Measurements from ENCODE around the gene RTP1.

Gene RTP1

DNA sequence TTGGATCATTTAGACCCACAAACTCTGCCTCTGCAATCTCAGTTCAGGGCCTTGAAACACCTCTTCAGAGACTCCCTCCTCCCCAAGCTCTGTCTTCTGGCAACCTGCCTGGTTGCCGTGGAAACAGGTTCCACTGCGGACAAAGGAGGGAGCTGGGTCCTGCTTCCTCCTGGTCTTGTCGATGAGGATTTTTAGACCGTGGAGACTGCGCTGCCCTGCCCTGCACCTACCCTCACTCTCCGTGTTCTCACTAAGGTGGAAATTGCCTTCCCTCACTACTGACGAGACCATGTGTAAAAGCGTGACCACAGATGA, at the start of gene RTP1:
RTP1 (plus strand) TSS at position 152 of the 315 bp plus-strand sequence; CDS start at position 182, 30 bp downstream.
- H3K4me1 ChIP-seq (ENCODE audit: control insufficient read depth, low read length): no peaks in the 10 kb centered on the region
- H4K20me1 ChIP-seq (ENCODE audit: control insufficient read depth, insufficient read depth, low read depth, low read length): no peaks in the 10 kb centered on the region
- no peak within 1 kb of the TSS for H3K27ac ChIP-seq (ENCODE audit: low read depth, low read length)
- peaks cover 8% of the 10 kb centered on the region; the same call in 1 of the 2 replicates for H3K27me3 ChIP-seq (ENCODE audit: control insufficient read depth, low read length)
- H3K79me2 ChIP-seq (ENCODE audit: control insufficient read depth, low read length): no peaks in the 10 kb centered on the region
- H3K4me3 ChIP-seq (ENCODE audit: low read length): no peak within 1 kb of the TSS
- H3F3A ChIP-seq (ENCODE audit: control insufficient read depth, insufficient read depth): no peaks in the 10 kb centered on the region
- H3K9me2 ChIP-seq (replicated peaks; ENCODE audit: control insufficient read depth, low read length): no peaks in the 10 kb centered on the region
- no peak within 1 kb of the TSS for H3K4me2 ChIP-seq (ENCODE audit: low read length)
- no peaks in the 10 kb centered on the region for H3K9me3 ChIP-seq (ENCODE audit: control insufficient read depth, insufficient read depth, low read length)
- H3K36me3 ChIP-seq (ENCODE audit: control insufficient read depth, low read length): no peaks in the 10 kb centered on the region
- TF ChIP-seq EZH2phosphoT487 (IDR thresholded peaks at IDR 0.05; ENCODE audit: borderline replicate concordance, low read length): no peak
- TF ChIP-seq, protein P1, sequence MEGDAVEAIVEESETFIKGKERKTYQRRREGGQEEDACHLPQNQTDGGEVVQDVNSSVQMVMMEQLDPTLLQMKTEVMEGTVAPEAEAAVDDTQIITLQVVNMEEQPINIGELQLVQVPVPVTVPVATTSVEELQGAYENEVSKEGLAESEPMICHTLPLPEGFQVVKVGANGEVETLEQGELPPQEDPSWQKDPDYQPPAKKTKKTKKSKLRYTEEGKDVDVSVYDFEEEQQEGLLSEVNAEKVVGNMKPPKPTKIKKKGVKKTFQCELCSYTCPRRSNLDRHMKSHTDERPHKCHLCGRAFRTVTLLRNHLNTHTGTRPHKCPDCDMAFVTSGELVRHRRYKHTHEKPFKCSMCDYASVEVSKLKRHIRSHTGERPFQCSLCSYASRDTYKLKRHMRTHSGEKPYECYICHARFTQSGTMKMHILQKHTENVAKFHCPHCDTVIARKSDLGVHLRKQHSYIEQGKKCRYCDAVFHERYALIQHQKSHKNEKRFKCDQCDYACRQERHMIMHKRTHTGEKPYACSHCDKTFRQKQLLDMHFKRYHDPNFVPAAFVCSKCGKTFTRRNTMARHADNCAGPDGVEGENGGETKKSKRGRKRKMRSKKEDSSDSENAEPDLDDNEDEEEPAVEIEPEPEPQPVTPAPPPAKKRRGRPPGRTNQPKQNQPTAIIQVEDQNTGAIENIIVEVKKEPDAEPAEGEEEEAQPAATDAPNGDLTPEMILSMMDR (IDR thresholded peaks at IDR 0.05; ENCODE audit: low read depth, low read length, poor library complexity, severe bottlenecking): no peak

DNA sequence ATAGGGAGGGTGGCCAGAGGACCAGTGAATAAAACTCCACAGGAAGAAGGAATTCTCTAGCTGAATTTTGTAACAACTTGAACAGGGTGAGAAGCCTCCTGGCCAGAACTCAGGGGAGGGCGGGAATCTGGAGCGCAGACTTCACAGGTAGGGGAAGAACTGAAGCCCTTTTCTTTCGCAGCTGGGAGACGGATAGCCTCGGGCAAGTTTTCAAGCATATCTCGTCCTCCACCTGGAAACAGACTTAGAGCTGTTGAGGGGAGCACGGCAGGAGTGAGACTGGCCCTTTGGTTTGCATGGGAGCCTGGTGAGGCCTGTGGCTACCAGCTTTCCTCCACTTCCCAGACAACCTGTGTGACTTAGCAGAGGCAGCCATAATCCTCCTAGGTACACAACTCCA, 47.1 kb upstream of the RTP1 start:
- Histone ChIP-seq H3K9me2 (replicated peaks; ENCODE audit: control insufficient read depth, low read length) (no peaks in the 10 kb centered on the region), H3F3A (ENCODE audit: control insufficient read depth, insufficient read depth) (no peaks in the 10 kb centered on the region), H3K4me2 (ENCODE audit: low read length) (no peak overlapping the region), H4K20me1 (ENCODE audit: control insufficient read depth, insufficient read depth, low read depth, low read length) (no peaks in the 10 kb centered on the region), H3K9me3 (ENCODE audit: control insufficient read depth, insufficient read depth, low read length) (peaks cover 19% of the 10 kb centered on the region), H3K4me1 (ENCODE audit: control insufficient read depth, low read length) (no peaks in the 10 kb centered on the region), H3K27ac (ENCODE audit: low read depth, low read length) (no peak overlapping the region), H3K79me2 (ENCODE audit: control insufficient read depth, low read length) (no peaks in the 10 kb centered on the region), H3K27me3 (ENCODE audit: control insufficient read depth, low read length) (no peaks in the 10 kb centered on the region), H3K4me3 (ENCODE audit: low read length) (no peak overlapping the region), H3K36me3 (ENCODE audit: control insufficient read depth, low read length) (no peaks in the 10 kb centered on the region)
- TF ChIP-seq EZH2phosphoT487 (IDR thresholded peaks at IDR 0.05; ENCODE audit: borderline replicate concordance, low read length): no peak
- TF ChIP-seq, protein P1 (IDR thresholded peaks at IDR 0.05; ENCODE audit: low read depth, low read length, poor library complexity, severe bottlenecking): no peak

DNA sequence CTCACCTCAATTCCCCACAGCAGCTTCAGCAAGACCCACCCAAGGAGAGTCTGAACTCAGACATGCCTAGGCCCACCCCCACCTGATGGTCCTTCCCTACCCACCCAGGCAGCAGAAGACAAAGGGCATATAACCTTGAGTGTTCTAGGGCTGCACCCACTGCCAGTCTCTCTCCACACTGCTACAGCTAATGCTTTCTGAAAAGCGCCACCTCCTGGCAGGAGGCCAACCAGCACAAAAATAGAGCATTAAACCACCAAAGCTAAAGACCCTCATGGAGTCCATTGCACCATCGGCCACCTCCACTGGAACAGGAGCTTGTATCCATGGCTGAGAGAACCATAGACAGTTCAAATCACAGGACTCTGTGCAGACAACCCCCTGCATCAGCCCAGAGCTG, 46.7 kb upstream of the RTP1 start:
- Histone ChIP-seq H3K9me2 (replicated peaks; ENCODE audit: control insufficient read depth, low read length) (no peaks in the 10 kb centered on the region), H4K20me1 (ENCODE audit: control insufficient read depth, insufficient read depth, low read depth, low read length) (no peaks in the 10 kb centered on the region), H3K27me3 (ENCODE audit: control insufficient read depth, low read length) (no peaks in the 10 kb centered on the region), H3K9me3 (ENCODE audit: control insufficient read depth, insufficient read depth, low read length) (peaks cover 15% of the 10 kb centered on the region), H3K4me2 (ENCODE audit: low read length) (no peak overlapping the region), H3K4me1 (ENCODE audit: control insufficient read depth, low read length) (no peaks in the 10 kb centered on the region), H3K36me3 (ENCODE audit: control insufficient read depth, low read length) (no peaks in the 10 kb centered on the region), H3K27ac (ENCODE audit: low read depth, low read length) (no peak overlapping the region), H3F3A (ENCODE audit: control insufficient read depth, insufficient read depth) (no peaks in the 10 kb centered on the region), H3K4me3 (ENCODE audit: low read length) (no peak overlapping the region), H3K79me2 (ENCODE audit: control insufficient read depth, low read length) (no peaks in the 10 kb centered on the region)
- TF ChIP-seq, protein P1 (IDR thresholded peaks at IDR 0.05; ENCODE audit: low read depth, low read length, poor library complexity, severe bottlenecking): peak; percentile 64
- TF ChIP-seq EZH2phosphoT487 (IDR thresholded peaks at IDR 0.05; ENCODE audit: borderline replicate concordance, low read length): no peak

DNA sequence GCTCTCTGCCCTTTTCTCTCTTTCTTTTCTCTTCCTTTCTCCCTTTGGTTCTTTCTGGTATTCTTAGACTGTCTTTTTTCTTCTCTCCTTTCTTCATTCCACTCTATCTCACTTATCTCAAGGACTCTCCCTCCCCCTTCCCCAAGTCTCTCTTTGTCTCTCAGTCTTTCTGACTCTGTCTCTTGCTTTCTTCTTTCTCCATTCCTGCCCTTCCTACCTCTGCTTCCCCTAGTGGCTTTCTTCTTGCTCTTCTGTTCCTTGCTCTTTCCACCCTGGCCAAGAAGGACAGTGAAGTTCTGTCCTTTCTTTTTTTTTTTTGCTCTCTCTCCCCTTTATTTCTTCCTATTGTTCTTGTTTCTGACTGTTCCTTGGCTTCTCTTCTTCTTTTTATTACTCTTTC, 35.7 kb upstream of the RTP1 start:
- no peak overlapping the region for H3K4me3 ChIP-seq (ENCODE audit: low read length)
- no peaks in the 10 kb centered on the region for H3K9me3 ChIP-seq (ENCODE audit: control insufficient read depth, insufficient read depth, low read length)
- H3F3A ChIP-seq (ENCODE audit: control insufficient read depth, insufficient read depth): no peaks in the 10 kb centered on the region
- H4K20me1 ChIP-seq (ENCODE audit: control insufficient read depth, insufficient read depth, low read depth, low read length): no peaks in the 10 kb centered on the region
- no peak overlapping the region for H3K27ac ChIP-seq (ENCODE audit: low read depth, low read length)
- H3K79me2 ChIP-seq (ENCODE audit: control insufficient read depth, low read length): no peaks in the 10 kb centered on the region
- TF ChIP-seq, protein P1 (IDR thresholded peaks at IDR 0.05; ENCODE audit: low read depth, low read length, poor library complexity, severe bottlenecking): no peak
- TF ChIP-seq EZH2phosphoT487 (IDR thresholded peaks at IDR 0.05; ENCODE audit: borderline replicate concordance, low read length): no peak
- H3K36me3 ChIP-seq (ENCODE audit: control insufficient read depth, low read length): no peaks in the 10 kb centered on the region
- H3K4me2 ChIP-seq (ENCODE audit: low read length): no peak overlapping the region
- H3K27me3 ChIP-seq (ENCODE audit: control insufficient read depth, low read length): no peaks in the 10 kb centered on the region
- H3K9me2 ChIP-seq (replicated peaks; ENCODE audit: control insufficient read depth, low read length): no peaks in the 10 kb centered on the region
- H3K4me1 ChIP-seq (ENCODE audit: control insufficient read depth, low read length): peaks cover 19% of the 10 kb centered on the region
